Subcutaneous adipose tissue (tissue), 4 donors: Measurements from ENCODE around the gene UQCR10. TPM values are rescaled to one million over a fixed set of nuclear protein-coding genes. Genes with fewer than 3 reads are reported as not detected.

Experiments
- CTCF ChIP-seq: fragments of 450-650 bp; IDR thresholded peaks from one replicate; pipeline ENCODE4 v1.5.1; 2016; ENCODE audit warnings: low read depth, mild to moderate bottlenecking, control low read depth, antibody characterized with exemption, moderate library complexity
- total RNA-seq, 4 donors: library from RNA; depleted of rRNA; stranded (reverse); fragments of >200 nt; gene quantifications; one replicate each; pipeline ENCODE4 v1.1.0, GENCODE V29; 2016

Gene UQCR10
- total RNA-seq, 4 donors from 2014 or later, result 45.1 to 83.5 (median 66.0) TPM

GRCh38 chr22:29790061-29790460 lies 22.9 kb downstream of the UQCR10 start:
- no peak for TF ChIP-seq CTCF

- TF ChIP-seq CTCF, result no peak
These were observed 26.2 kb downstream of the UQCR10 start for GRCh38 chr22:29793396-29793795.

GRCh38 chr22:29795663-29796062 lies 28.5 kb downstream of the UQCR10 start:
- TF ChIP-seq CTCF, result no peak

- no peak for TF ChIP-seq CTCF
These were observed 30.2 kb downstream of the UQCR10 start for GRCh38 chr22:29797351-29797750.

GRCh38 chr22:29798318-29798717 lies 31.1 kb downstream of the UQCR10 start:
- no peak for TF ChIP-seq CTCF

- TF ChIP-seq CTCF, result no peak
These were observed 31.6 kb downstream of the UQCR10 start for GRCh38 chr22:29798801-29799200.

- TF ChIP-seq CTCF, result no peak
These were observed 32.1 kb downstream of the UQCR10 start for GRCh38 chr22:29799217-29799680.
